ENCODE data around the gene PARD6B. TPM values are rescaled to one million over a fixed set of nuclear protein-coding genes. Genes with fewer than 3 reads are reported as not detected.
"Not testable (repeated sequence)": the region's sequence is repeated elsewhere in the genome, so short reads cannot be mapped to it uniquely, and the experiment has no call there.

PARD6B gene
- total RNA-seq, 1 donor from 2014 or later = 2.2 TPM

GRCh38 chr20:50699688-50700087 lies 31.7 kb upstream of the PARD6B start:
- H3K4me3 Mint-ChIP-seq (ENCODE audit: unreplicated experiment) = no peak overlapping the region
- H3K27ac Mint-ChIP-seq (ENCODE audit: unreplicated experiment) = no peak overlapping the region
- H3K4me1 Mint-ChIP-seq (ENCODE audit: low read depth) = peaks cover 18% of the 10 kb centered on the region
- no peaks in the 10 kb centered on the region for H3K9me3 Mint-ChIP-seq (ENCODE audit: low read depth)
- H3K27me3 Mint-ChIP-seq (ENCODE audit: low read depth) = peaks cover 7% of the 10 kb centered on the region
- TF ChIP-seq, protein P1, sequence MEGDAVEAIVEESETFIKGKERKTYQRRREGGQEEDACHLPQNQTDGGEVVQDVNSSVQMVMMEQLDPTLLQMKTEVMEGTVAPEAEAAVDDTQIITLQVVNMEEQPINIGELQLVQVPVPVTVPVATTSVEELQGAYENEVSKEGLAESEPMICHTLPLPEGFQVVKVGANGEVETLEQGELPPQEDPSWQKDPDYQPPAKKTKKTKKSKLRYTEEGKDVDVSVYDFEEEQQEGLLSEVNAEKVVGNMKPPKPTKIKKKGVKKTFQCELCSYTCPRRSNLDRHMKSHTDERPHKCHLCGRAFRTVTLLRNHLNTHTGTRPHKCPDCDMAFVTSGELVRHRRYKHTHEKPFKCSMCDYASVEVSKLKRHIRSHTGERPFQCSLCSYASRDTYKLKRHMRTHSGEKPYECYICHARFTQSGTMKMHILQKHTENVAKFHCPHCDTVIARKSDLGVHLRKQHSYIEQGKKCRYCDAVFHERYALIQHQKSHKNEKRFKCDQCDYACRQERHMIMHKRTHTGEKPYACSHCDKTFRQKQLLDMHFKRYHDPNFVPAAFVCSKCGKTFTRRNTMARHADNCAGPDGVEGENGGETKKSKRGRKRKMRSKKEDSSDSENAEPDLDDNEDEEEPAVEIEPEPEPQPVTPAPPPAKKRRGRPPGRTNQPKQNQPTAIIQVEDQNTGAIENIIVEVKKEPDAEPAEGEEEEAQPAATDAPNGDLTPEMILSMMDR (IDR thresholded peaks at IDR 0.05) = no peak
- H3K36me3 Mint-ChIP-seq (ENCODE audit: low read depth) = no peaks in the 10 kb centered on the region
- no peak for DNase-seq (ENCODE audit: low spot score)

DNA sequence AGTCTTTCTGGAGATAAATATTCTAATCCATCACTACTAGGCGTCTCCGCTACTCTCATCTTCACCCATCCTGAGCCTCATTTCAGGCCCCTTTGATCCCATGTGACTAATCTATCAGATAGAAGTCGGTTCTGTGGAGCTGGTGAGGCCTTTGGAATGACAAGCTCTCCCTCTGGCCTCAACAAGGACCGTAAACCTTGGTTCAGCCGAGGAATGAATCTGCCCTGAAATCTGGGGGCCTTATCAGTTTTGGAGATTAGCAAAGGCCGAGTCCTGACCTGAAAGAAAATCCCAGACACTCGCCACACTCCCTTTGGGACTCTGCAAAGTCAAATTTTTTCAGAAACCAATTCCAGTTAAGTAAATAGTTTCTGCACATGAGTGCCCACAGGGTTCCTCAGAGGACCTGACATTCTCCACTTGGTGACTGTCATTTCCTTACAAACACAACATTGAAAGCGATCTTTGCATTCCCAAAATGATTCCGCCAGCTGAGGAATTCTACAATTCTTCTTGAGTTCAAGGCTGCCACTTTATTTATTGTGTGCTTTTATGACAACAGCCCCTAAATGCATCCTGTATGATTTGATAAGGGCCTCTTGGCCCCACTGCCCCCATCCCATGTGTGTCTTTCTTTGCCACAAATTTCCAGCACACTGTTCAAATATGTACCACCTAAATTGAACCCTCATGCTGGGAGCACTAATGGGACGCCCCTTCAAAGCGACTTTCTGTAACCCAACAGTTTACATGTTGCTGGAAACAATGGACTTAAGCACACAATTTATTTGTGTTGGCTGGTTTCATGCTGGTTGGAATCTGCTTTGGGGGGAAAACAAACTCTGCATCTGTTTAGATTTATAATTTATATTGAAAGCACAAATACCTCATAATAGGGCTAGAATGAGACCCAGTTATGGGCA lies 30.1 kb upstream of the PARD6B start:
- Mint-ChIP-seq H3K36me3 (ENCODE audit: low read depth) (no peaks in the 10 kb centered on the region), H3K4me3 (ENCODE audit: unreplicated experiment) (no peak overlapping the region), H3K4me1 (ENCODE audit: low read depth) (peaks cover 14% of the 10 kb centered on the region), H3K27me3 (ENCODE audit: low read depth) (peaks cover 13% of the 10 kb centered on the region), H3K9me3 (ENCODE audit: low read depth) (no peaks in the 10 kb centered on the region), H3K27ac (ENCODE audit: unreplicated experiment) (no peak overlapping the region)
- TF ChIP-seq, protein P1 (IDR thresholded peaks at IDR 0.05) = no peak
- DNase-seq (ENCODE audit: low spot score) = no peak

- not testable (repeated sequence) for DNase-seq (ENCODE audit: low spot score); H3K36me3 Mint-ChIP-seq (ENCODE audit: low read depth); H3K4me3 Mint-ChIP-seq (ENCODE audit: unreplicated experiment); H3K27ac Mint-ChIP-seq (ENCODE audit: unreplicated experiment); H3K9me3 Mint-ChIP-seq (ENCODE audit: low read depth)
- H3K27me3 Mint-ChIP-seq (ENCODE audit: low read depth) = peaks cover 16% of the 10 kb centered on the region
- H3K4me1 Mint-ChIP-seq (ENCODE audit: low read depth) = peaks cover 14% of the 10 kb centered on the region
Measured at GRCh38 chr20:50703651-50704438, 27.5 kb upstream of the PARD6B start.

- Mint-ChIP-seq H3K27me3 (ENCODE audit: low read depth) (peaks cover 16% of the 10 kb centered on the region), H3K27ac (ENCODE audit: unreplicated experiment) (no peak overlapping the region), H3K9me3 (ENCODE audit: low read depth) (no peaks in the 10 kb centered on the region), H3K4me1 (ENCODE audit: low read depth) (peaks cover 18% of the 10 kb centered on the region), H3K4me3 (ENCODE audit: unreplicated experiment) (no peak overlapping the region), H3K36me3 (ENCODE audit: low read depth) (no peaks in the 10 kb centered on the region)
- TF ChIP-seq, protein P1 (IDR thresholded peaks at IDR 0.05) = no peak
- no peak for DNase-seq (ENCODE audit: low spot score)
Measured at GRCh38 chr20:50704514-50704913, 26.9 kb upstream of the PARD6B start.

GRCh38 chr20:50704971-50705370 lies 26.4 kb upstream of the PARD6B start:
- DNase-seq (ENCODE audit: low spot score) = no peak
- Mint-ChIP-seq H3K4me3 (ENCODE audit: unreplicated experiment) (no peak overlapping the region), H3K4me1 (ENCODE audit: low read depth) (peaks cover 18% of the 10 kb centered on the region), H3K27me3 (ENCODE audit: low read depth) (peaks cover 16% of the 10 kb centered on the region), H3K36me3 (ENCODE audit: low read depth) (no peaks in the 10 kb centered on the region), H3K9me3 (ENCODE audit: low read depth) (no peaks in the 10 kb centered on the region), H3K27ac (ENCODE audit: unreplicated experiment) (no peak overlapping the region)
- TF ChIP-seq, protein P1 (IDR thresholded peaks at IDR 0.05) = no peak

Measured in chondrocyte (in vitro differentiated cells).